Measurements from ENCODE around the gene KCNE3.

DNA sequence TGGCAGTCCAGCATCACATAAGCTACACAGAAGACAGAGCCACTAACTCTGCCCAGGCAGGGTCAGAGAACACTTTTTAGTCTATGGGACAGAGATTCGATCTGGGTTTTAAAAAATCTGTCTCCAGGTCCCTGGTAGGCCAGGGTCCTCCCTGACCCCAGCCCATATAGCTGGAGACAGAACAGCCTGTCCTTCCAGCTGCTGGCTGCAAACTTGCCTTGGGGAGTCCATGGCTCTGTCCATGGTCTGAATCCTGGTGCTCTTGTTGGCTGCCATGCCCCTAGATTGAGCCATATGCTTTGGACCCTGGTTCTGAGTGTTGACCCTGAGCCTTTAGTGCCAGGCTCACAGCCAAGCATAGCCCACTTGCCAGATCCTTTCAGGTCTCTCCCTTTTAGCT is 39.5 kb upstream of the KCNE3 start:
- no peak for TF ChIP-seq EZH2 (IDR thresholded peaks at IDR 0.05; ENCODE audit: borderline replicate concordance, low read length)
- TF ChIP-seq, protein P1, sequence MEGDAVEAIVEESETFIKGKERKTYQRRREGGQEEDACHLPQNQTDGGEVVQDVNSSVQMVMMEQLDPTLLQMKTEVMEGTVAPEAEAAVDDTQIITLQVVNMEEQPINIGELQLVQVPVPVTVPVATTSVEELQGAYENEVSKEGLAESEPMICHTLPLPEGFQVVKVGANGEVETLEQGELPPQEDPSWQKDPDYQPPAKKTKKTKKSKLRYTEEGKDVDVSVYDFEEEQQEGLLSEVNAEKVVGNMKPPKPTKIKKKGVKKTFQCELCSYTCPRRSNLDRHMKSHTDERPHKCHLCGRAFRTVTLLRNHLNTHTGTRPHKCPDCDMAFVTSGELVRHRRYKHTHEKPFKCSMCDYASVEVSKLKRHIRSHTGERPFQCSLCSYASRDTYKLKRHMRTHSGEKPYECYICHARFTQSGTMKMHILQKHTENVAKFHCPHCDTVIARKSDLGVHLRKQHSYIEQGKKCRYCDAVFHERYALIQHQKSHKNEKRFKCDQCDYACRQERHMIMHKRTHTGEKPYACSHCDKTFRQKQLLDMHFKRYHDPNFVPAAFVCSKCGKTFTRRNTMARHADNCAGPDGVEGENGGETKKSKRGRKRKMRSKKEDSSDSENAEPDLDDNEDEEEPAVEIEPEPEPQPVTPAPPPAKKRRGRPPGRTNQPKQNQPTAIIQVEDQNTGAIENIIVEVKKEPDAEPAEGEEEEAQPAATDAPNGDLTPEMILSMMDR (conservative IDR thresholded peaks at IDR 0.05 in 1 of 2, IDR thresholded peaks at IDR 0.05 in 1 of 2; ENCODE audit: extremely low read depth in 1 of 2, insufficient read depth in 1 of 2, low read depth in 1 of 2, low read length in 2 of 2) = no peak

All from mammary epithelial cell (primary cell).